CD1c-positive myeloid dendritic cell (primary cell): ENCODE data around the gene CSRP1.

Source experiments
- DNase-seq: peaks from one replicate; pipeline ENCODE4 v3.0.0-alpha.2; 2016; ENCODE audit errors: extremely low spot score

Gene CSRP1

GRCh38 chr1:201513498-201514243 lies 6.7 kb upstream of the CSRP1 start:
- DNase-seq, result no peak

- DNase-seq, result peak; percentile 68
Observed at GRCh38 chr1:201511941-201512539, 5.1 kb upstream of the CSRP1 start.

GRCh38 chr1:201511396-201511940 lies 4.5 kb upstream of the CSRP1 start:
- DNase-seq, result no peak

- no peak for DNase-seq
Observed at GRCh38 chr1:201510734-201511133, 3.8 kb upstream of the CSRP1 start.

- no peak for DNase-seq
Observed at GRCh38 chr1:201509601-201510374, 2.9 kb upstream of the CSRP1 start.

- DNase-seq, result no peak
Observed at GRCh38 chr1:201508809-201509208, 1.9 kb upstream of the CSRP1 start.

- no peak for DNase-seq
Observed at GRCh38 chr1:201507360-201507675, 395 bp upstream of the CSRP1 start.

GRCh38 chr1:201506092-201506491 lies 831 bp downstream of the CSRP1 start:
- DNase-seq, result no peak

- DNase-seq, result peak; percentile 48
Observed at GRCh38 chr1:201505503-201505890, 1.4 kb downstream of the CSRP1 start.

GRCh38 chr1:201504799-201505502 lies 2.0 kb downstream of the CSRP1 start:
- DNase-seq, result no peak

- no peak for DNase-seq
Observed at GRCh38 chr1:201504179-201504631, 2.7 kb downstream of the CSRP1 start.

GRCh38 chr1:201503397-201504176 lies 3.3 kb downstream of the CSRP1 start:
- no peak for DNase-seq

- no peak for DNase-seq
Observed at GRCh38 chr1:201502511-201502857, 4.4 kb downstream of the CSRP1 start.

- no peak for DNase-seq
Observed at GRCh38 chr1:201501812-201502510, 5.0 kb downstream of the CSRP1 start.

GRCh38 chr1:201501144-201501543 lies 5.8 kb downstream of the CSRP1 start:
- no peak for DNase-seq

GRCh38 chr1:201500670-201501120 lies 6.2 kb downstream of the CSRP1 start:
- no peak for DNase-seq

- no peak for DNase-seq
Observed at GRCh38 chr1:201499795-201500669, 6.9 kb downstream of the CSRP1 start.

- no peak for DNase-seq
Observed at GRCh38 chr1:201499191-201499590, 7.7 kb downstream of the CSRP1 start.

- DNase-seq, result no peak
Observed at GRCh38 chr1:201498621-201499020, 8.3 kb downstream of the CSRP1 start.
